Endothelial cell of umbilical vein (primary cell): ENCODE data around the gene ZNF705A. TPM values are rescaled to one million over a fixed set of nuclear protein-coding genes. Genes with fewer than 3 reads are reported as not detected.
"Not testable (repeated sequence)": the region's sequence is repeated elsewhere in the genome, so short reads cannot be mapped to it uniquely, and the experiment has no call there.

Source experiments
- BruUV-seq: library from RNA; stranded (reverse); fragments of 400-500 nt; replicated peaks from 2 replicates; lab custom pipeline; 2021; lab: Mats Ljungman, UMichigan
- CTCF ChIA-PET: fragments of 300-600, 350-600 bp; sonication (Branson Sonifier 250); formaldehyde crosslinking; loops from one replicate; lab custom pipeline; 2021; ENCODE audit warnings: antibody characterized with exemption, inconsistent platforms; lab: Charles Lee
- POLR2A ChIA-PET: fragments of 300-600, 350-600 bp; sonication (Branson Sonifier 250); formaldehyde crosslinking; loops from one replicate; lab custom pipeline; 2021; ENCODE audit warnings: antibody characterized with exemption, inconsistent platforms; lab: Charles Lee
- DNase-seq: peaks from one replicate; pipeline ENCODE4 v3.0.0-alpha.2; 2011; ENCODE audit warnings: low read depth, low spot score
- FAIRE-seq: peaks from 2 replicates; lab custom pipeline; 2011; peaks lifted over from hg19 to GRCh38; lab: Jason Lieb, UNC
- H2AFZ ChIP-seq: 2 replicates; pipeline ENCODE4 v1.6.0; 2012; ENCODE audit warnings: low read depth, low read length, control low read depth, inconsistent platforms
- H3K27ac ChIP-seq: 2 replicates; pipeline ENCODE4 v1.5.1; 2011; ENCODE audit warnings: low read depth, mild to moderate bottlenecking, control low read depth, low read length, moderate library complexity; ENCODE audit not compliant: insufficient read depth
- H3K27me3 ChIP-seq, 2 experiments: 2 replicates each; pipeline versions ENCODE4 v1.6.0 to v1.6.1; 2011; ENCODE audit warnings: low read length in 2 of 2, mixed read lengths in 1 of 2; ENCODE audit not compliant: control insufficient read depth in 2 of 2, insufficient read depth in 2 of 2
- H3K36me3 ChIP-seq, 2 experiments: 2 replicates in 1 of 2; 3 replicates in 1 of 2; pipeline ENCODE4 v1.5.1; 2011; ENCODE audit warnings: low read length in 2 of 2, mild to moderate bottlenecking in 1 of 2, moderate library complexity in 1 of 2; ENCODE audit not compliant: control insufficient read depth in 2 of 2, insufficient read depth in 2 of 2; ENCODE audit errors: extremely low read depth in 1 of 2
- H3K4me1 ChIP-seq: 3 replicates; pipeline ENCODE4 v1.5.1; 2011; ENCODE audit warnings: mild to moderate bottlenecking, low read length; ENCODE audit not compliant: control insufficient read depth, insufficient read depth; ENCODE audit errors: extremely low read depth
- H3K4me2 ChIP-seq: 2 replicates; pipeline ENCODE4 v1.6.1; 2011; ENCODE audit warnings: low read length, control low read depth, mixed read lengths; ENCODE audit not compliant: insufficient read depth
- H3K4me3 ChIP-seq, 3 experiments: fragments of 200-600 bp in 1 of 3; sonication (generic), shearing (Covaris generic) in 1 of 3; replicated peaks in 1 of 3; 2 replicates each; pipeline ENCODE4 v1.5.1; 2011 to 2016; ENCODE audit warnings: control low read depth in 3 of 3, low read length in 3 of 3, mild to moderate bottlenecking in 2 of 3, inconsistent platforms in 1 of 3, low read depth in 1 of 3, moderate library complexity in 1 of 3; ENCODE audit not compliant: insufficient read depth in 1 of 3
- H3K79me2 ChIP-seq: 2 replicates; pipeline ENCODE4 v1.6.0; 2012; ENCODE audit warnings: low read length, inconsistent platforms; ENCODE audit not compliant: control insufficient read depth, insufficient read depth
- H3K9ac ChIP-seq: replicated peaks from 2 replicates; pipeline ENCODE3; 2011; ENCODE audit warnings: low read length, control low read depth; ENCODE audit not compliant: insufficient read depth; ENCODE audit errors: extremely low read depth
- H3K9me1 ChIP-seq: replicated peaks from 3 replicates; pipeline ENCODE4 v1.6.0; 2011; ENCODE audit warnings: mild to moderate bottlenecking, low read length; ENCODE audit not compliant: control insufficient read depth, insufficient read depth; ENCODE audit errors: extremely low read depth
- H3K9me3 ChIP-seq: replicated peaks from 2 replicates; pipeline ENCODE4 v1.5.1; 2012; ENCODE audit warnings: low read length, inconsistent platforms; ENCODE audit not compliant: control insufficient read depth, insufficient read depth
- H4K20me1 ChIP-seq: replicated peaks from 2 replicates; pipeline ENCODE3; 2011; ENCODE audit warnings: mild to moderate bottlenecking, low read length; ENCODE audit not compliant: control insufficient read depth, insufficient read depth; ENCODE audit errors: extremely low read depth
- POLR2A ChIP-seq: IDR thresholded peaks from 2 replicates; pipeline ENCODE4 v1.6.1; 2012; ENCODE audit warnings: low read depth, mild to moderate bottlenecking, control low read depth, low read length
- POLR2AphosphoS5 ChIP-seq: IDR thresholded peaks from 2 replicates; pipeline ENCODE4 v1.6.1; 2012; ENCODE audit warnings: low read depth, mild to moderate bottlenecking, control low read depth, low read length, moderate library complexity; ENCODE audit not compliant: insufficient read depth
- dilution Hi-C: fragments of 300-500 bp; cut with MboI; formaldehyde crosslinking; loops from one replicate; pipeline ENCODE4 v1.15.0; 2019; ENCODE audit warnings: low sequenced_read_pairs; ENCODE audit not compliant: extremely low pct_ligation_motif_present
- intact Hi-C: fragments of 100-400 bp; cut with micrococcal nuclease; formaldehyde crosslinking; loops from one replicate; pipeline ENCODE4 v1.10.0; 2022
- polyA plus RNA-seq, 4 experiments: library from polyadenylated mRNA; depleted of rRNA in 3 of 4; stranded (reverse) in 3 of 4; unstranded in 1 of 4; fragments of >200 nt; gene quantifications; 2 replicates each; pipeline versions ENCODE4 v1.2.1 to v1.2.3, GENCODE V29; 2011 to 2012; ENCODE audit warnings: missing spikeins in 1 of 4
- total RNA-seq: library from RNA; stranded (reverse); gene quantifications from 2 replicates; pipeline ENCODE4 v1.2.3, GENCODE V29; 2021
- TF ChIP-seq, protein P1 (sequence below), 2 donors: IDR thresholded peaks; 1 replicate in 1 of 2; 2 replicates in 1 of 2; pipeline ENCODE4 v1.5.1; 2011; ENCODE audit warnings: low read length in 2 of 2, mild to moderate bottlenecking in 2 of 2, moderate library complexity in 2 of 2, control low read depth in 1 of 2, inconsistent platforms in 1 of 2, low read depth in 1 of 2; ENCODE audit not compliant: insufficient read depth in 1 of 2; ENCODE audit errors: extremely low read depth in 1 of 2

The ZNF705A gene
- total and polyA plus RNA-seq, 2 donors (not counting 3 experiments of a cell fraction or from before 2014, with no cell fraction given): not detected

DNA sequence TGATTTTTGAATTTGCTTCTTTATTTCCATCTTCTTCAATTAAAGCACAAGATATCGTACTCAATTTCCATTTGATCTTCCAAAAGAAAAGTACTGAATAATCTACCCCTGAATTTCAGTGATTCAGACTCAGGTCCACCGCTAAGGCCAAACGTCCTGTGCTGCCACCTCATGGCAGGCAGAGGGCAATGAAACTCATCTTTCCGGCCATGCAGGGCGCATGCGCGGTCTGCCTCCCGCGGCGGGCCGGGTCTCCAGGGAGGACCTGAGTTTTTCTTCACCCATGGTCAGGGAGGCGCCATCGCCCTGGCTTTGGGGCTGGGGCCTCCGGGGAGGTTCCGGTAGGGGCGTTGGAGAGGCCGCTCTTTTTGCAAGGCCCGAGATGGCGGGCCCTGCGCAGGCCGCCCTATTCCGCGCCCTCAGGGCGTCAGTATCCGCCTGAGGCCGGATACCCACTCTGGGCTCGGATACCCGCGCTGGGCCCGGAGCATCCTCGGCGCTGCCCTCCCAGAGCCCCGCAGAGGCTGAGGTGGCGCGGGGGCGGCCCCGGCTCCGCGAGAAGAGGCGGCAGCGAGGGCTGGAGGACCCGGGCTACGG is 23.3 kb downstream of the ZNF705A start:
- CTCF ChIA-PET: interaction anchor here (0.8 to 1.5 kb wide), 3 partner anchors 51 to 71 kb away, joined by 4 to 5 read pairs (median 4); no protein-coding TSS in a partner anchor
- BruUV-seq, FAIRE-seq, H4K20me1 ChIP-seq, H3K4me1 ChIP-seq, H3K9me1 ChIP-seq, dilution Hi-C loops, H3K79me2 ChIP-seq, H3K9me3 ChIP-seq, H3K36me3 ChIP-seq, H3K27me3 ChIP-seq, POLR2A ChIA-PET: not testable (repeated sequence)
- peak; percentile 74 for DNase-seq
- peak overlapping the region; percentile 3 for H3K27ac ChIP-seq
- peak overlapping the region; percentile 23 for H3K9ac ChIP-seq
- H2AFZ ChIP-seq: peak overlapping the region; percentile 66
- peak overlapping the region; percentile 42 for H3K4me2 ChIP-seq
- peak overlapping the region in 2 of 3 experiments; percentile 33 to 43 for H3K4me3 ChIP-seq
- intact Hi-C loops: loop anchor here (1.0 kb wide), 1 partner anchor 71 kb away; no protein-coding TSS in a partner anchor
- TF ChIP-seq POLR2AphosphoS5 (peak; percentile 26), POLR2A (peak; percentile 29)
- TF ChIP-seq, protein P1, sequence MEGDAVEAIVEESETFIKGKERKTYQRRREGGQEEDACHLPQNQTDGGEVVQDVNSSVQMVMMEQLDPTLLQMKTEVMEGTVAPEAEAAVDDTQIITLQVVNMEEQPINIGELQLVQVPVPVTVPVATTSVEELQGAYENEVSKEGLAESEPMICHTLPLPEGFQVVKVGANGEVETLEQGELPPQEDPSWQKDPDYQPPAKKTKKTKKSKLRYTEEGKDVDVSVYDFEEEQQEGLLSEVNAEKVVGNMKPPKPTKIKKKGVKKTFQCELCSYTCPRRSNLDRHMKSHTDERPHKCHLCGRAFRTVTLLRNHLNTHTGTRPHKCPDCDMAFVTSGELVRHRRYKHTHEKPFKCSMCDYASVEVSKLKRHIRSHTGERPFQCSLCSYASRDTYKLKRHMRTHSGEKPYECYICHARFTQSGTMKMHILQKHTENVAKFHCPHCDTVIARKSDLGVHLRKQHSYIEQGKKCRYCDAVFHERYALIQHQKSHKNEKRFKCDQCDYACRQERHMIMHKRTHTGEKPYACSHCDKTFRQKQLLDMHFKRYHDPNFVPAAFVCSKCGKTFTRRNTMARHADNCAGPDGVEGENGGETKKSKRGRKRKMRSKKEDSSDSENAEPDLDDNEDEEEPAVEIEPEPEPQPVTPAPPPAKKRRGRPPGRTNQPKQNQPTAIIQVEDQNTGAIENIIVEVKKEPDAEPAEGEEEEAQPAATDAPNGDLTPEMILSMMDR (IDR thresholded peaks at IDR 0.05; ENCODE audit: extremely low read depth in 1 of 2, insufficient read depth in 1 of 2, low read depth in 1 of 2, low read length in 2 of 2): peak; percentile 48 to 60

GRCh38 chr12:8181271-8181670 is 24.5 kb downstream of the ZNF705A start:
- ChIA-PET POLR2A (interaction anchor here (0.7 kb wide), 1 partner anchor 70 kb away, joined by 3 read pairs; no protein-coding TSS in a partner anchor), CTCF (interaction anchor here (1.1 to 1.5 kb wide), 2 partner anchors 50 to 72 kb away, joined by 4 read pairs; no protein-coding TSS in a partner anchor)
- H3K36me3 ChIP-seq, H3K4me3 ChIP-seq, H3K9me3 ChIP-seq, H3K9ac ChIP-seq, BruUV-seq, dilution Hi-C loops, H3K4me2 ChIP-seq, DNase-seq, H4K20me1 ChIP-seq, H3K27me3 ChIP-seq, H2AFZ ChIP-seq, intact Hi-C loops, H3K27ac ChIP-seq, FAIRE-seq, H3K9me1 ChIP-seq, H3K79me2 ChIP-seq, H3K4me1 ChIP-seq: not testable (repeated sequence)

DNA sequence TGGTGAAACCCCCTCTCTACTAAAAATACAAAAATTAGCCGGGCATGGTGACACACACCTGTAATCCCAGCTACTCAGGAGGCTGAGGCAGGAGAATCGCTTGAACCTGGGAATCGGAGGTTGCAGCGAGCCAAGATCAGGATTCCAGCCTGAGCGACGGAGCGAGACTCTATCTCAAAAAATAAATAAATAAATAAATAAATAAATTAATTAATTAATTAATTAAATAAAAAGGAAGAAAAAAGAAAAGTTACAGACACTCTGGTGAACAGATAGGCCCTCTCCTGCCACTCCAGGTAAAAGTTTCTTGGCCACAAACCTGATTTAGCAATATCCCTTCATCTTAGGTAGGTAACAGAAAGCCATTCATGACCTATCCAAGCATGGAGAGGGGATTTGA is 26.1 kb downstream of the ZNF705A start:
- H3K4me3 ChIP-seq, H3K27ac ChIP-seq, H4K20me1 ChIP-seq, H3K4me1 ChIP-seq, H3K9me1 ChIP-seq, H3K4me2 ChIP-seq, H3K27me3 ChIP-seq, DNase-seq, BruUV-seq, H3K36me3 ChIP-seq, FAIRE-seq, CTCF ChIA-PET, intact Hi-C loops, H3K9me3 ChIP-seq, H3K9ac ChIP-seq, H3K79me2 ChIP-seq, POLR2A ChIA-PET, dilution Hi-C loops, H2AFZ ChIP-seq: not testable (repeated sequence)
